Brain microvascular endothelial cell (primary cell): ENCODE measurements around the gene HS3ST1.

Source experiments
- DNase-seq: peaks from one replicate; pipeline ENCODE4 v3.0.0-alpha.2; 2020
- H3K27ac ChIP-seq: fragments of 250-450 bp; sonication (Bioruptor Pico); 2 replicates; pipeline ENCODE4 v1.5.1; 2020; ENCODE audit warnings: mild to moderate bottlenecking, moderate library complexity
- H3K27me3 ChIP-seq: fragments of 250-450 bp; sonication (Bioruptor Pico); replicated peaks from 2 replicates; pipeline ENCODE4 v1.5.1; 2020; ENCODE audit warnings: mild to moderate bottlenecking
- H3K36me3 ChIP-seq: fragments of 250-450 bp; sonication (Bioruptor Pico); replicated peaks from 2 replicates; pipeline ENCODE4 v1.5.1; 2020; ENCODE audit warnings: mild to moderate bottlenecking
- H3K4me3 ChIP-seq: 2 replicates; pipeline ENCODE4 v1.5.1; 2011; ENCODE audit warnings: low read depth, mild to moderate bottlenecking, control low read depth, low read length, moderate library complexity
- CTCF ChIP-seq: IDR thresholded peaks from 2 replicates; pipeline ENCODE4 v1.5.1; 2011; ENCODE audit warnings: low read depth, mild to moderate bottlenecking, moderate library complexity, low read length, control low read depth, inconsistent platforms; ENCODE audit errors: missing control alignments
- in situ Hi-C: cut with HindIII; loops from 2 replicates; pipeline ENCODE4 v1.10.0; 2017; ENCODE audit warnings: low sequenced_read_pairs, low pct_ligation_motif_present

Gene HS3ST1

GRCh38 chr4:11412211-11412610, 16.5 kb downstream of the HS3ST1 start:
- H3K4me3 ChIP-seq = no peak overlapping the region
- DNase-seq = no peak
- in situ Hi-C loops = no loop called here
- no peak overlapping the region for H3K27ac ChIP-seq
- no peaks in the 10 kb centered on the region for H3K36me3 ChIP-seq
- TF ChIP-seq CTCF = no peak
- no peaks in the 10 kb centered on the region for H3K27me3 ChIP-seq

GRCh38 chr4:11409632-11410031, 19.1 kb downstream of the HS3ST1 start:
- DNase-seq = no peak
- Histone ChIP-seq H3K27ac (no peak overlapping the region), H3K4me3 (no peak overlapping the region), H3K36me3 (no peaks in the 10 kb centered on the region), H3K27me3 (no peaks in the 10 kb centered on the region)
- in situ Hi-C loops = no loop called here
- TF ChIP-seq CTCF = no peak

DNA sequence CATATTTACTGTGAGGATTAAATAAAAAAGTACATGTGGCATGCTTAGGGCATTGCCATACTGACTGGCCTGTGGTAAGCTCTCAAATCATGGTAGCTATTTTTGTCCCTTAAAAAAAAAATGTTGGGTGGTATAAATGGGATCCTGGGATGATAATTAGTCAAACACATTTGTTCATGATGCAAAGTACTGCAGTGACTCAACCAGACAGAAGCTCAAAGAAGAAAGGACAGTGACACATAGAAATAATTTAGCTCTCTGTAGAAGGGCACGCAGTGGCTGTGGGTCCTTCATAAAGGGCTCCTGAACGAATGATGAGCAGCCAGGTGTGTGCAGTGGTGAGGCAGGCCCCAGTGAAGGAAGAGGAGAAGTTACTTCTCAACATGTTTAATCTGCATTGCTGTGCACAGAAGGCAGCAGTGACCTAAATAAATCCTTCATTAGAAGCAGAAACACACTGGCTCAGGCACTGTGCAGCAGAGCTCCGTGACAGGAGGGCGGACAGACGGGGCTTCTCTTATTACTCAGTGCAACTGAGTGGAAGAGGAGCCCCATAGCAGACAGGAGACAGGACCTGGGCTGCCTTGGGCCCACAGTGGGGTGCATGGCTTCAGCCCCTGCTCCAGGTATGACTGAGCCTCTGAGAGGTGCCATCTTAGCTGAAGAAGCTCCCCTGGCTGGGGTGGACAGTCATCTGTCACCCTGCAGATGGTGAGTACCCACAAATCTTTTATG, 20.3 kb downstream of the HS3ST1 start:
- H3K27me3 ChIP-seq = no peaks in the 10 kb centered on the region
- H3K27ac ChIP-seq = no peak overlapping the region
- H3K36me3 ChIP-seq = no peaks in the 10 kb centered on the region
- DNase-seq = no peak
- no peak for TF ChIP-seq CTCF
- in situ Hi-C loops = no loop called here
- H3K4me3 ChIP-seq = no peak overlapping the region

DNA sequence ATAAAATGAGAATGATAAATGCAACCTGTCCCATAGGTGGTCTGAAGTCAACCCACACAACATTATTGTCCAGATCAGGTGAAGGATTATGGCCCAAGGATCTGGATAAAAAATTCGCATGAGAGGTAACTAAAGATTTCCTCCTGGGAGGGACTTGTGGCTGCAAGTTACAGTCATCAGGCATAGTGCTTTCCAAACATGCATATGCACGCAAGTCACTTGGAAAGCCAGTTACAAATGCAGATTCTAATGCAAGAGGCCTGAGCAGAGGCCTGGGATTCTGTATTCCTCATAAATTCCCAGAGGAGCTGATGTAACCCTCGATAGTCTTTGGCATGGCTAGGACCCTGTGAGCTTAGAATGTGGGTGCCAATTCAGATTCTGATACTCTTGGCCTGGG, 21.1 kb downstream of the HS3ST1 start:
- in situ Hi-C loops = no loop called here
- Histone ChIP-seq H3K27ac (no peak overlapping the region), H3K36me3 (no peaks in the 10 kb centered on the region), H3K27me3 (no peaks in the 10 kb centered on the region), H3K4me3 (no peak overlapping the region)
- TF ChIP-seq CTCF = no peak
- DNase-seq = no peak

DNA sequence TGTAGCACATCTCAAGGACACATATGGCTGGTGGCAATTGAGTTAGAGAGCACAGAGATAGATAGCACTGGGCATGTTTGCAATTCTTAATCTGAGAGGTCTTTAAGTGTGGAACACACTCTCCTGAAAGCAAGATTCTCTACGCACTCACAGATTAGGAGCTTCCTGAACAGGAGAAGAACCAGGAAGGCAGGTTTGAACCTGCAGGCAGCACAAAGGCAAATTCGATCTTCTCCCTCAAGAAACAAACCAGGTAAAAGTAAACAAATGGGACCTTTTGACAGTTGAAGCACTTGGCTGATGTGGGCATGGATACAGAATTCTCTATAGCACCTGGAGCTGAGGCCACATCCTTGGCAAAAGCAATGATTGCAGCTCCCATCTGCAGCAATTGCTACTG, 24.3 kb downstream of the HS3ST1 start:
- Histone ChIP-seq H3K36me3 (no peaks in the 10 kb centered on the region), H3K4me3 (no peak overlapping the region), H3K27me3 (no peaks in the 10 kb centered on the region), H3K27ac (no peak overlapping the region)
- in situ Hi-C loops = no loop called here
- TF ChIP-seq CTCF = no peak
- DNase-seq = no peak

DNA sequence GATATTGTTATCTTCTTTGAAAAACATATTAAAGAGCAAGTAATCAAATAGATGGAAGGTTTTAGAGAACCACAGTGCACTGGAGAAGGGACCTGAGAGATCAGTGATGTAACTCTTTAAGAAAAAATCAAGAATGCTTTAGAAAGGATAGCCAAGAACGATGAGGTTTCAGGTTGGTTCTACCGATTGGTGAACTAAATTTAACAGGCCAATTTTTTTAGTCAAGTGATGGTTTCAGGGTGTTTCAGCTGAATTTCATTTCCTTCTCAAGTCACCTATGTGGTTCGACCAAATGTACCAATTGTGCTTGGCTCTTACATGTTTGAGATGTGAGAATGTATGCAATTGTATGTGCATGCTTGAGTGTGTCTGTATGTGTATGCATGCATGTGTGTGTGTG, 26.5 kb downstream of the HS3ST1 start:
- Histone ChIP-seq H3K27me3 (no peaks in the 10 kb centered on the region), H3K4me3 (no peak overlapping the region), H3K36me3 (no peaks in the 10 kb centered on the region), H3K27ac (no peak overlapping the region)
- no peak for TF ChIP-seq CTCF
- in situ Hi-C loops = no loop called here
- DNase-seq = no peak
